Fibroblast of lung (primary cell): ENCODE results near the gene FGF14.

ENCODE experiments used
- CTCF ChIP-seq, 2 donors: IDR thresholded peaks in 1 of 2; conservative IDR thresholded peaks in 1 of 2; 1 replicate in 1 of 2; 2 replicates in 1 of 2; pipeline ENCODE4 v1.5.1; 2011 to 2012; ENCODE audit warnings: low read length in 2 of 2, control low read depth in 1 of 2, inconsistent platforms in 1 of 2, low read depth in 1 of 2, mild to moderate bottlenecking in 1 of 2
- EZH2 ChIP-seq: IDR thresholded peaks from 2 replicates; pipeline ENCODE4 v1.5.1; 2012; ENCODE audit warnings: low read length, control low read depth, mild to moderate bottlenecking; ENCODE audit errors: missing control alignments

- no peak for TF ChIP-seq CTCF (conservative IDR thresholded peaks at IDR 0.05 in 1 of 2, IDR thresholded peaks at IDR 0.05 in 1 of 2; ENCODE audit: low read depth in 1 of 2, low read length in 2 of 2)
- TF ChIP-seq EZH2 = no peak
Measured at GRCh38 chr13:102316732-102317131, 85.1 kb downstream of the FGF14 start.
